ENCODE data around the gene CINP.
"Not testable (repeated sequence)": the region's sequence is repeated elsewhere in the genome, so short reads cannot be mapped to it uniquely, and the experiment has no call there.

The CINP gene

GRCh38 chr14:102352213-102352612, 10.5 kb downstream of the CINP start:
- DNase-seq: no peak

DNA sequence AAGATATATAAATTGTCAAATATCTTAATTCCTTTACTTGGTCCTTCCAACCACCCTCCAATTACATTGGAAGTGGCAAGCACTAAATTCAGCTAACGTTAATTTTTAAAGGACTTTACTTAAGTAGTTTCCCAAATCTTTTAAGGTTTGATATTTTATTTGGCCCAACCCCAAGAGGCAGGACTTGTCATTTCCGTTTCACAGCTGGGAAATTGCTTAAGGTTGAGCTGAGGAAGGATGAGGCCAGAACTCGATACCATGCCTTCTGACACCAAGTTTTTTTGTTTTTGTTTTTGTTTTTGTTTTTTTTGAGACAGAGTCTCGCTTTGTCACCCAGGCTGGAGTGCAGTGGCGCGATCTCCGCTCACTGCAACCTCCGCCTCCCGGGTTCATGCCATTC, 11.1 kb downstream of the CINP start:
- not testable (repeated sequence) for DNase-seq

DNA sequence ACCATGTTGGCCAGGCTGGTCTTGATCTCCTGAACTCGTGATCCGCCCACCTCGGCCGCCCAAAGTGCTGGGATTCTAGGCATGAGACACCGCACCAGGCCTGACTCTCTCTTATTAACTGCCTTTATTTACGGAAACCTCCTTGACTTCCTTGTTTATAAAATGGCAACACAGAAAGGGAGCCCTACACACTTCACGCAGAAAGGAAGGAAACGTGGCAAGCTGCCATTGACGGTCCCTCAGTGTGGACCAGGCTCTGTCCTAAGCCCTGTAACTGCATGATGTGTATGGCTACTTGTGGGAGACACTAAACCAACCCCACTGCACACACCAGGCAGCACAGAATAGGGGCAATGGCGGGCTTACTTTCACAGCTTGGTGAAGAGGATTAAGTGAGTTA, 11.7 kb downstream of the CINP start:
- no peak for DNase-seq

GRCh38 chr14:102348376-102348775, 14.3 kb downstream of the CINP start:
- DNase-seq: no peak

- no peak for DNase-seq
Observed at GRCh38 chr14:102346645-102347044, 16.0 kb downstream of the CINP start.

DNA sequence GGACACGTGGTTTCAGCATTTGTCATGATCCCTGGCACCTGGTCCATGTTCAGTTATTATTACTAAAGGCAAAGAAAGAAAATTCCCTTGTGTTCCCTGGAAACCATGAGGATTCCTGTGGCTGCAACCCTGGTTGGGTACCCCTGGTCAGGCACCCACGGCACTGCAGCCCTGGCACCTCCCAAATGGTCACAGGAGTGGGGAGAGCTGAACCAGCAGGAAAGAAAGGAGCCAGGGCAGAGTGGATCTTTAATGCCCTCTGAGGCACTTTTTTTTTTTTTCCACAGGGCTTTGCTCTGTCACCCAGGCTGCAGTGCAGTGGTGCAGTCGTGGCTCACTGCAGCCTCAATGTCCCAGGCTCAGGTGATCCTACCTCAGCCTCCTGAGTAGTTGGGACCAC, 17.5 kb downstream of the CINP start:
- DNase-seq: no peak

DNA sequence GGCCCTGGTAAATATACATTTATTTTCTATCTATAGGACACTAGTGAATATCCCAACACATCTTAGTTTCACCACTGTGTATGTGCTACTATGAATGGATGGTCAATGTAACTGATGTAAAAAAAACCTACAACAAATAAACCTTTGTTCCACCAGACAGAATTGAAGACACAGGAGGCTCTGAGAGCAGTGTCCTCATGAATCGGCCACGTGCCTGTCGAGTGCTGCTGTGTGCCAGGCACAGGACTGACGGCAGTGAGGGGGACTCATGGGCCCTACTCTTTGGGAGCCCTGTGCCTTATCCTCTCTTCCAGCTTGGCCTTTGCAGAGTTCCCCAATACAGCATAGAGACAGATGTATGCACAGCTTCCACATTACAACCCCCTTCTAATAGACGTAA, 18.2 kb downstream of the CINP start:
- DNase-seq: no peak

GRCh38 chr14:102344084-102344483, 18.6 kb downstream of the CINP start:
- DNase-seq: no peak

- no peak for DNase-seq
Observed at GRCh38 chr14:102342238-102342637, 20.5 kb downstream of the CINP start.

- no peak for DNase-seq
Observed at GRCh38 chr14:102341566-102341965, 21.1 kb downstream of the CINP start.

- DNase-seq: no peak
Observed at GRCh38 chr14:102338724-102339123, 24.0 kb downstream of the CINP start.

- DNase-seq: no peak
Observed at GRCh38 chr14:102335163-102335562, 27.5 kb downstream of the CINP start.

DNA sequence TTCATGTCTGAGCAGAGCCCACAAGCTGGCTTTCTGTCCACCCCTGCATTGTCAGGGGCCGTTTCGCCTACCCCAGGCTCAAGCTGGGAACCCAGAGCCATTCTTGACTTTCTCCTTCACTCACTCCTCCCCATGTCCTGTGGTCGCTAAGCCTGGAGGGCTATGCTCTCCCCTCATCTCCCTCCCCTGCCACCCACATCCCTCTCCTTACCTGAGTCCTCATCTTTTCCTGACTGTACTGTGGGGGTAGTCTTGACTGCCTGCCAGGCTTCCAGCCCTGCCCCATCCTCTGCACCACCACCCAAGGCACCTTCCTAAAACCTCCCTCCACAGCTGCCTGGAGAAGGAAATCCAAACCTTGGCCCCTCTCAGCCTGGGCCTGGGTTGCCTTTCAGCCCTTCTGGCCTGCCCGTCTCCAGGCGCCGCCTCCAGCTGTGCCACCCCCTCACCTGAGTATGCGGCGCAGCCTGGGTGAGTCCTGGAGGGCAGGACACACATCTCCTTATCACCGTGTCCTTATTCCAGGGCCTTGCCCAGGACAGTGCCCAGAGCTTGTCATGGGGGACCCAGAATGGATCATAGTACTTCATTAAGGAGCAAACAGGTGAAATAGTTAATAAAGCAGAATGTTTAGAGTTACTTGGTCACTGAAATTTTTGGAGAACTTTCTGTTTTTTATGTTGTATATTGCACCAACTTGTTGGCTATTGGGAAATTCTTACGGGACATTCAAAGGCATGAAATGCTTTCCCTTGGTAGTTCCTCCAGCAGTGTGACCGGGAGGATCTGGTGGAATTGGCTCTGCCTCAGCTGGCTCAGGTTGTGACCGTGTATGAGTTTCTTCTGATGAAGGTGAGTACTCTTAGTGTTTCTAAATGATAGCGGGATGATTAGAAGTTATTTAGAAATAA, 28.6 kb downstream of the CINP start:
- DNase-seq: no peak

- DNase-seq: no peak
Observed at GRCh38 chr14:102333390-102333789, 29.3 kb downstream of the CINP start.

DNA sequence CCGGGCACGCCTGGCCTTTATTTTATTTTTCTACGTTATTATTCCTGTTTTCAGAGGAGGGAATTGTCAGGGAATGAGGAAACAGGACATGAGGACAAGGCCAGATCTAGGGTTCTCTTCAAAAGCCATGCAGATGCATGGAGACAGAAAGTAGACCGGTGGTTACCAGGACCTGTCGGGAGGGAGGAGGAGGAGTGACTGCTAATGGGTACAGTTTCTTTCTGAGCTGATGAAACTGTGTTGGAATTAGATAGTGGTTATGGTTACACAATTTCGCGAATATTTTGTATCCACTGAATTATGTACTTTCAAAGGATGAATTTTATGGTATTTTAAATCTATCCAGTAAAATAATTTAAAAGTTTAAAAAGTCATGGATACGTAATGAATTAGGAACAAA, 31.9 kb downstream of the CINP start:
- DNase-seq: no peak

DNA sequence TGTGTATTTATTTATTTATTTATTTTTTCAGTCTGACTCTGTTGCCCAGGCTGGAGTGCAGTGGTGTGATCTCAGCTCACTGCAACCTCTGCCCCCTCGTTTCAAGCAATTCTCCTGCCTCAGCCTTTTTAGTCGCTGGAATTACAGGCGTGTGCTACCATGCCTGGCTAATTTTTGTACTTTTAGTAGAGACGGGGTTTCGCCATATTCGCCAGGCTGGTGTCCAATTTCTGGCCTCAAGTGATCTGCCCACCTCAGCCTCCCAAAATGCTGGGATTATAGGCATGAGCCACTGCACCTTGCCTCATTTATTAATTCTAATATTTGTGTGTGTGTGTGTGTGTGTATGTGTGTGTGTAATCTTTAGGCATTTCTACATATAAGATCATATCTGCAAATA, 33.3 kb downstream of the CINP start:
- not testable (repeated sequence) for DNase-seq

DNA sequence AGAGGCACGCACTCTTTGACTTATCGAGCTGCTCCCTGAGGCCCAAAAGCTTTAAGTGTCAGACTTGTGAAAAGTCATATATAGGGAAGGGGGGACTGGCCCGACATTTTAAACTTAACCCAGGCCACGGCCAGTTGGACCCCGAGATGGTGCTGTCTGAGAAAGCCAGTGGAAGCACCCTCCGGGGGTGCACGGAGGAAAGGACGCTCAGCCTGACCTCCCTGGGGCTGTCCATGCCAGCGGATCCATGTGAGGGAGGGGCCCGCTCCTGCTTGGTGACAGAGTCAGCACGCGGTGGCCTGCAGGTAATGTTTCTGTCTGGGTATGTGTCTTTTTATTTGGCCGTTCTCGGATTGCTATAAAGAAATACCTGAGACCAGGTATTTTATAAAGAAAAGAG, 36.1 kb downstream of the CINP start:
- DNase-seq: no peak

- DNase-seq: no peak
Observed at GRCh38 chr14:102325791-102326345, 36.8 kb downstream of the CINP start.

DNA sequence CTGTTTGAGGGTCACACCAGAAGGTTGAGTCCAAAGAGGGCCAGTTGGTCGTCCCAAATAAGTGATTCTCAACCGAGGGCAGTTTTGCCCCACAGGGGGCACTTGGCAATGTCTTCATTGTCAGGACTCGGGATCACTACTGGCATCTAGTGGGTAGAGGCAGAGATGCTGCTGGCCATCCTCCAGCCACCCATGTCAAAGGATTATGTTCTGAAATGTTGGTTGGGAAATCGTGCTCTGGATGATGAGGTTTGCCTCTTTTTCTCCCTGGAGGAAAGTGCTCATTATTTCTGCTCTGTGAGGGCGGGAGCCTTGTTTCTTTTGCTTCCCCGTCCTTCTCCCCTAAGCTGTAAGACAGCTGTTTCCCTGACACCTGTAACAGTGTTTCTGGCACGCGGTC, 39.6 kb downstream of the CINP start:
- DNase-seq: peak; percentile 84

DNA sequence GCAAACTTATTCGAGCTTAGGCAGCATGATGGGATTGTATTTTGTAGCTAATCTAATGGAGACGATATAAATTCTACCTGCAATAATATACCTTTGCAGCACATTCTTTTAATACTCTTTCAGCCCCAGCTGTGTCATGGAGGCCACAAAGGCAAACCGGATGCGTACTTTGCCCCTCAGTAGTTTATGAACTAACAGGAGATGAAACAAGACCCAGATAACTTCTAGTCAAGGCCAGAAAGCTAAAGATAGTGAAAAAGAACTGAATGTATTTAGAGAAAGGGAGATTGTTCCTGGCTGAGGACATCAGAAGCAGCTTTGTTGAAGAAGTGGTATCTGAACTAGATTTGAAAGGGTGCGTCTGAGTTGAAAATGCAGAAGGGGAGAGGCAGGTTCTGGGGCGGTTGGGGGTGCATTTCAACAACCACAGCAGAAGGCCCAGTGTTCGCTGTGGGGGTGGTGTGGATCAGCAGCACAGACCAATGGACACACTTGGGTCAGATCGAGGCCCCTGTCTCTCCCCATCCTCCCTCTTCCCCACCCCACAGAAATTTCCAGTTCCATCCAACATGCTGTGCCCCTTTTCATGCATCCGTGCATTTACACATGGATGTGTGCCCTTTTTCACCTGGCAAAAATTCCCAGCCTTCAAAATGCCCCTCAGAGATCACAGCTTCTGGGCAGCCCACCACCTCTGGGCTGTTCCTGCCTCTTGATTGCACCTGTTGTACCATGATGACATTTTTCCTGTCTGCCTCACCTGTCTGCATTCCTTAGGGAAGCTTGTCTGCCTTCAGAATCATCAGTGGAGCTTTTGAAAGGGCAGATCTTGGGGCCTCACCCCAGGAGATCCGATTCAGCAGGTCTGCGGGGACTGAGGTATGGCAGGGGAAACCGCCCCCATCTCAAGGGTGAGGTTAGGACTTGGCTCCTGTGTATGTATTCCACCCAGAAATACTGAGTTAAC, 41.0 kb downstream of the CINP start:
- DNase-seq: no peak

DNA sequence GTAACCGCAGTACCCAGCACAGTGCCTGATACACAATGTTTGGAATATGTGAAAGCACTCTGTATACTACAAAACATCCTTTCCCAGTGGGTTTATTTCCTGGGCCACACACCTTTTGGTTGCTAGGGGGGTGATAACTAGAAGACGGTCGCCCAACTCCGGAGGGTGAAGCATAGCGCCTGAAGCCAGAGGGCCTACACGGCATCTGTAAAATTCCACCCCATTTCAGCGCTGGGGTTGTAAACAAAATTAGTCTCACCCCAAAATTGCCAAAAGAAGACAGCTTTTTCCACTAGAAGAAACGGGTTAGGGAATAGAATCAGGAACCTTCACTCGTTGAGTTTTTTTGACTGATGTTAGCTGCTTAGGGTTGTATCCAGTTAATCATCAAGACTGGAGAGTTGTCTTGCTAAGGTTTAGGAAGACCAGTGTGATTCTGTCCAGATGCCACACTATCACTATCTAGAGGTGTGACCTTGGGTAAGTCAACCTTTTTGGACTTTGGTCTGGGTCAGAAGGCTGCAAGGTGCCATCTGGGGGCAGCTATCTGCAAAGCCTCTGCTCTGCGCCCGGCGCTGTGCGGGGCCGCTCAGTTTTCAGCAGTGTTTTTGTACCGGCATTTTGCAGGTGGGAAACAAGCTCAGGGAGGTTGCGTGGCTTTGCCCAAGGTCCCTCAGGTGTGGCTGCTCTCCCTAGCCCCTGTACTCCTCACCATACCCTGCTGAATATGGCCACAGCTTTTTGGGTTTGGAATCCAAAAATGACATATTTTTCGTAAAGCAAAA, 41.8 kb downstream of the CINP start:
- no peak for DNase-seq

- DNase-seq: peak; percentile 53
Observed at GRCh38 chr14:102320033-102320660, 42.5 kb downstream of the CINP start.

Data from COR-L47 (cell line).